Upper lobe of left lung (tissue), 6 donors: ENCODE results near the gene TRAPPC1. TPM values are rescaled to one million over a fixed set of nuclear protein-coding genes. Genes with fewer than 3 reads are reported as not detected.
"Not testable (repeated sequence)": the region's sequence is repeated elsewhere in the genome, so short reads cannot be mapped to it uniquely, and the experiment has no call there.

ENCODE experiments used
- ATAC-seq, 2 donors: fragments of 200-7000 bp; cut with Tn5 transposase; one replicate each; pipeline ENCODE4 v1.9.1; 2022; ENCODE audit warnings: mild to moderate bottlenecking in 2 of 2, moderate library complexity in 2 of 2; ENCODE audit not compliant: low FRiP score in 2 of 2
- DNase-seq, 2 donors: peaks; one replicate each; pipeline ENCODE4 v3.0.0-alpha.2; 2019 to 2020
- H3K27ac ChIP-seq, 4 donors: fragments of 200-600 bp; sonication (generic); one replicate each; pipeline ENCODE4 v1.5.1; 2016 to 2019
- H3K27me3 ChIP-seq, 4 donors: fragments of 200-600 bp; sonication (generic); one replicate each; pipeline ENCODE4 v1.5.1; 2017 to 2019
- H3K36me3 ChIP-seq, 4 donors: fragments of 200-600 bp; sonication (generic); one replicate each; pipeline ENCODE4 v1.5.1; 2016 to 2019
- H3K4me1 ChIP-seq, 4 donors: fragments of 200-600 bp; sonication (generic); one replicate each; pipeline ENCODE4 v1.5.1; 2018 to 2019
- H3K4me3 ChIP-seq, 4 donors: fragments of 200-600 bp; sonication (generic); one replicate each; pipeline ENCODE4 v1.5.1; 2017 to 2019; ENCODE audit warnings: mild to moderate bottlenecking in 2 of 4, moderate library complexity in 1 of 4
- H3K9me3 ChIP-seq, 4 donors: fragments of 200-600 bp; sonication (generic); one replicate each; pipeline ENCODE4 v1.5.1; 2018 to 2019
- EP300 ChIP-seq, 4 donors: sonication (generic); formaldehyde crosslinking; IDR thresholded peaks; one replicate each; pipeline ENCODE4 v1.5.1; 2017; ENCODE audit warnings: antibody characterized with exemption in 4 of 4, control low read depth in 2 of 4
- POLR2A ChIP-seq, 4 donors: fragments of 450-650 bp; IDR thresholded peaks; one replicate each; pipeline ENCODE4 v1.5.1; 2016 to 2017; ENCODE audit warnings: antibody characterized with exemption in 4 of 4, mild to moderate bottlenecking in 2 of 4
- POLR2AphosphoS5 ChIP-seq, 2 donors: sonication (generic); formaldehyde crosslinking; IDR thresholded peaks; one replicate each; pipeline ENCODE4 v1.5.1; 2017; ENCODE audit warnings: antibody characterized with exemption in 2 of 2
- WGBS, 2 donors: methylation state at CpG; one replicate each; pipeline ENCODE4 v1.1.5; 2017 to 2018; 5-methylcytosine and 5-hydroxymethylcytosine counted together
- total RNA-seq, 6 donors: library from RNA; depleted of rRNA in 4 of 6; stranded (reverse); fragments of >200 nt in 4 of 6; gene quantifications; one replicate each; pipeline versions ENCODE4 v1.1.0 to v1.2.1, GENCODE V29; 2016 to 2021
- TF ChIP-seq, protein P1 (sequence below), 6 experiments: fragments of 450-650 bp in 4 of 6; fragments of 200-600 bp in 2 of 6; sonication (generic) in 2 of 6; IDR thresholded peaks; one replicate each; pipeline ENCODE4 v1.5.1; 2016 to 2019; ENCODE audit warnings: antibody characterized with exemption in 6 of 6
- donor health status: DM: no; HTN: no; CAD: no; lungs with moderate emphysema.
- donor health status: DM: no; HTN: yes; CAD: no; lungs with severe emphysema.

TRAPPC1 gene
- total RNA-seq, 6 donors from 2014 or later = 70.4 to 148 (median 95.8) TPM

GRCh38 chr17:7956228-7956965 is 24.7 kb upstream of the TRAPPC1 start:
- 60 to 61% methylated on average over 11 of the region's 11 CpGs for WGBS, 2 donors
- H3K9me3 ChIP-seq = no peaks in the 10 kb centered on the region
- H3K4me1 ChIP-seq = peaks cover 0 to 23% (median 9%) of the 10 kb centered on the region in 4 donors
- peak in 1 of 4 donors; percentile 31 for TF ChIP-seq POLR2A (IDR thresholded peaks at IDR 0.05)
- TF ChIP-seq, protein P1, sequence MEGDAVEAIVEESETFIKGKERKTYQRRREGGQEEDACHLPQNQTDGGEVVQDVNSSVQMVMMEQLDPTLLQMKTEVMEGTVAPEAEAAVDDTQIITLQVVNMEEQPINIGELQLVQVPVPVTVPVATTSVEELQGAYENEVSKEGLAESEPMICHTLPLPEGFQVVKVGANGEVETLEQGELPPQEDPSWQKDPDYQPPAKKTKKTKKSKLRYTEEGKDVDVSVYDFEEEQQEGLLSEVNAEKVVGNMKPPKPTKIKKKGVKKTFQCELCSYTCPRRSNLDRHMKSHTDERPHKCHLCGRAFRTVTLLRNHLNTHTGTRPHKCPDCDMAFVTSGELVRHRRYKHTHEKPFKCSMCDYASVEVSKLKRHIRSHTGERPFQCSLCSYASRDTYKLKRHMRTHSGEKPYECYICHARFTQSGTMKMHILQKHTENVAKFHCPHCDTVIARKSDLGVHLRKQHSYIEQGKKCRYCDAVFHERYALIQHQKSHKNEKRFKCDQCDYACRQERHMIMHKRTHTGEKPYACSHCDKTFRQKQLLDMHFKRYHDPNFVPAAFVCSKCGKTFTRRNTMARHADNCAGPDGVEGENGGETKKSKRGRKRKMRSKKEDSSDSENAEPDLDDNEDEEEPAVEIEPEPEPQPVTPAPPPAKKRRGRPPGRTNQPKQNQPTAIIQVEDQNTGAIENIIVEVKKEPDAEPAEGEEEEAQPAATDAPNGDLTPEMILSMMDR (IDR thresholded peaks at IDR 0.05) = no peak
- peak in 3 of 4 donors; percentile 67 to 92 (median 69) for TF ChIP-seq EP300 (IDR thresholded peaks at IDR 0.05)
- TF ChIP-seq POLR2AphosphoS5 (IDR thresholded peaks at IDR 0.05) = peak; percentile 29 to 45
- peak overlapping the region; percentile 0 to 70 (median 64) for H3K27ac ChIP-seq
- peak; percentile 65 to 78 for ATAC-seq
- H3K36me3 ChIP-seq = no peaks in the 10 kb centered on the region
- DNase-seq = peak in 1 of 2 donors; percentile 80
- H3K27me3 ChIP-seq = no peaks in the 10 kb centered on the region
- H3K4me3 ChIP-seq = no peak overlapping the region

DNA sequence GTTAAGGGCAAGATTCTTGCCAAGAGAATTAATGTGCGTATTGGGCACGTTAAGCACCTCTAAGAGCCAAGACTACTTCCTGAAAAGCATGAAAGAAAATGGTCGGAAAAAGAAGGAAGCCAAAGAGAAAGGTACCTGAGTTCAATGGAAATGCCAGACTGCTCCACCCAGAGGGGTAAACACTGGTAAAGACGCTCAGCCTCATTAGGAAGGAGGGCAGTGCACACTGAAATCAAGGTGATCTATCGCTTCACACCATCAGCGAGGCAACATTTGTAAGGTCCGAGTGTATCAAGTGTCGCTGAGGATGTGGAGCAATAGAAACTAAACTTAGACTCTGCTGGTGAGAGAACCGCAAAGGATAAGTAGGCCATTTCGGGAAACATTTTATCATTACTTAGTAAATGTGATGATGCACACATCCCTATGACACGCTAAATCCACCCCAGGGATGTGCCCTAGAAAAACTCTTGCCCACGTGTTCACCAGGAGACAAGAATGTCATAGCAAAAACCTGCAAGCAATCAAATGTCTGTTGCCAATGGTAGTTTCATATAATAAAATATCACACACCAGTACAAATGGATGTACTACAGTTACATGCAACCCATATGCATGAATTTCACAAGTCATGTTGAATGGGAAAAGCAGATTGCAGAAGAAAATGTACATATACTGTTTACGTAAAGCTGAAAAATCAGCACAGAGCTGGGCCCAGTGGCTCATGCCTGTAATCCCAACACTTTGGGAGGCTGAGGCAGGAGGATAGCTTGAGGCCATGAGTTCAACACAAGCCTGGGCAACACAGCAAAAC is 23.9 kb upstream of the TRAPPC1 start:
- ATAC-seq = peak; percentile 42 to 64
- WGBS, 2 donors = 66 to 67% methylated on average over 13 of the region's 13 CpGs
- no peak overlapping the region for H3K4me3 ChIP-seq
- H3K36me3 ChIP-seq = no peaks in the 10 kb centered on the region
- peak in 1 of 4 donors; percentile 43 for TF ChIP-seq POLR2A (IDR thresholded peaks at IDR 0.05)
- TF ChIP-seq, protein P1 (IDR thresholded peaks at IDR 0.05) = no peak
- peaks cover 0 to 22% (median 8%) of the 10 kb centered on the region in 4 donors for H3K4me1 ChIP-seq
- H3K27ac ChIP-seq = peak overlapping the region; percentile 0 to 70 (median 64)
- H3K27me3 ChIP-seq = no peaks in the 10 kb centered on the region
- H3K9me3 ChIP-seq = no peaks in the 10 kb centered on the region
- DNase-seq = no peak

- not testable (repeated sequence) for ATAC-seq, H3K9me3 ChIP-seq, H3K27me3 ChIP-seq, DNase-seq
- H3K36me3 ChIP-seq = peaks cover 9 to 17% (median 14%) of the 10 kb centered on the region in 4 donors
- H3K27ac ChIP-seq = peak overlapping the region in 2 of 4 donors; percentile 67 to 81
- H3K4me1 ChIP-seq = peaks cover 0 to 13% (median 4%) of the 10 kb centered on the region in 4 donors
- peak overlapping the region in 2 of 4 donors; percentile 15 to 29 for H3K4me3 ChIP-seq
- WGBS, 2 donors = 93 to 96% methylated on average over 13 of the region's 13 CpGs
These were observed 21.5 kb upstream of the TRAPPC1 start for GRCh38 chr17:7953266-7953665.

GRCh38 chr17:7951143-7951792 is 19.5 kb upstream of the TRAPPC1 start:
- ATAC-seq (peak in 1 of 2 donors; percentile 57), DNase-seq (no peak)
- TF ChIP-seq POLR2A (IDR thresholded peaks at IDR 0.05) (no peak), EP300 (IDR thresholded peaks at IDR 0.05) (no peak), POLR2AphosphoS5 (IDR thresholded peaks at IDR 0.05) (no peak)
- TF ChIP-seq, protein P1 (IDR thresholded peaks at IDR 0.05) = no peak
- peaks cover 23 to 37% (median 28%) of the 10 kb centered on the region in 4 donors for H3K36me3 ChIP-seq
- no peaks in the 10 kb centered on the region for H3K9me3 ChIP-seq
- peaks cover 0 to 13% (median 4%) of the 10 kb centered on the region in 4 donors for H3K4me1 ChIP-seq
- WGBS, 2 donors = 50 to 60% methylated on average over 5 of the region's 5 CpGs
- H3K27me3 ChIP-seq = no peaks in the 10 kb centered on the region
- peak overlapping the region; percentile 15 to 81 (median 52) for H3K27ac ChIP-seq
- peak overlapping the region in 2 of 4 donors; percentile 15 to 29 for H3K4me3 ChIP-seq

GRCh38 chr17:7950578-7950977 is 18.8 kb upstream of the TRAPPC1 start:
- no peak for ATAC-seq
- H3K4me1 ChIP-seq = peaks cover 0 to 6% (median under 1%) of the 10 kb centered on the region in 4 donors
- peak overlapping the region in 2 of 4 donors; percentile 59 to 67 for H3K27ac ChIP-seq
- DNase-seq = no peak
- no peaks in the 10 kb centered on the region for H3K9me3 ChIP-seq
- 59 to 62% methylated on average over 3 of the region's 3 CpGs for WGBS, 2 donors
- H3K36me3 ChIP-seq = peaks cover 25 to 43% (median 35%) of the 10 kb centered on the region in 4 donors
- H3K27me3 ChIP-seq = no peaks in the 10 kb centered on the region
- no peak for TF ChIP-seq EP300 (IDR thresholded peaks at IDR 0.05)
- TF ChIP-seq, protein P1 (IDR thresholded peaks at IDR 0.05) = no peak
- no peak for TF ChIP-seq POLR2AphosphoS5 (IDR thresholded peaks at IDR 0.05)
- no peak for TF ChIP-seq POLR2A (IDR thresholded peaks at IDR 0.05)
- no peak overlapping the region for H3K4me3 ChIP-seq
